Smooth muscle cell (in vitro differentiated cells): ENCODE data around the gene VWDE. TPM values are rescaled to one million over a fixed set of nuclear protein-coding genes. Genes with fewer than 3 reads are reported as not detected.

Source experiments
- DNase-seq: peaks from one replicate; lab custom pipeline; 2025; ENCODE audit not compliant: unreplicated experiment; lab: John Stamatoyannopoulos, UW
- H2AFZ ChIP-seq: fragments of 200-600 bp; sonication (generic); 2 replicates; pipeline ENCODE4 v1.6.0; 2016; ENCODE audit warnings: antibody characterized with exemption, low read depth, mild to moderate bottlenecking
- H3F3A ChIP-seq: fragments of 200-600 bp; sonication (generic); 2 replicates; pipeline ENCODE4 v1.6.0; 2017; ENCODE audit warnings: antibody characterized with exemption, low read depth
- H3K27ac ChIP-seq: fragments of 200-600 bp; sonication (generic); 2 replicates; pipeline ENCODE4 v1.5.1; 2016; ENCODE audit warnings: low read depth, mild to moderate bottlenecking
- H3K27me3 ChIP-seq: fragments of 200-600 bp; sonication (generic); 2 replicates; pipeline ENCODE4 v1.6.1; 2016; ENCODE audit warnings: low read depth, mild to moderate bottlenecking
- H3K36me3 ChIP-seq: fragments of 200-600 bp; sonication (generic); 2 replicates; pipeline ENCODE4 v1.5.1; 2016; ENCODE audit warnings: low read depth
- H3K4me1 ChIP-seq: fragments of 200-600 bp; sonication (generic); 2 replicates; pipeline ENCODE4 v1.5.1; 2016; ENCODE audit warnings: low read depth
- H3K4me2 ChIP-seq: fragments of 200-600 bp; sonication (generic); 2 replicates; pipeline ENCODE4 v1.6.0; 2016; ENCODE audit warnings: mild to moderate bottlenecking
- H3K4me3 ChIP-seq: fragments of 200-600 bp; sonication (generic); 2 replicates; pipeline ENCODE4 v1.5.1; 2016; ENCODE audit warnings: mild to moderate bottlenecking
- H3K79me2 ChIP-seq: fragments of 200-600 bp; sonication (generic); 2 replicates; pipeline ENCODE4 v1.6.0; 2016; ENCODE audit warnings: low read depth, mild to moderate bottlenecking
- H3K9ac ChIP-seq: fragments of 200-600 bp; sonication (generic); 2 replicates; pipeline ENCODE4 v1.6.0; 2016; ENCODE audit warnings: low read depth
- H3K9me3 ChIP-seq: fragments of 200-600 bp; sonication (generic); replicated peaks from 2 replicates; pipeline ENCODE4 v1.5.1; 2016; ENCODE audit warnings: low read depth
- H4K20me1 ChIP-seq: fragments of 200-600 bp; sonication (generic); 2 replicates; pipeline ENCODE4 v1.6.0; 2016; ENCODE audit warnings: low read depth
- CTCF ChIP-seq: fragments of 200-600 bp; sonication (generic); IDR thresholded peaks from 2 replicates; pipeline ENCODE4 v1.5.1; 2017; ENCODE audit warnings: borderline replicate concordance, mild to moderate bottlenecking, antibody characterized with exemption; ENCODE audit not compliant: insufficient read depth, poor library complexity, severe bottlenecking
- WGBS: methylation state at CpG from one replicate; pipeline ENCODE4 v1.1.7; 2016; ENCODE audit warnings: low lambda C conversion rate; 5-methylcytosine and 5-hydroxymethylcytosine counted together
- polyA plus RNA-seq: library from polyadenylated mRNA; unstranded; fragments of >200 nt; fragmentation: Nextera tagmentation; extraction: Ambion mirVana; gene quantifications from 2 replicates; pipeline ENCODE4 v1.2.1, GENCODE V29; 2016
- total RNA-seq: library from RNA; depleted of rRNA; stranded (reverse); fragments of >200 nt; gene quantifications from 2 replicates; pipeline ENCODE4 v1.2.3, GENCODE V29; 2014

VWDE gene
- total and polyA plus RNA-seq, 2 experiments from 2014 or later, result 0.49 TPM; not detected in 1

DNA sequence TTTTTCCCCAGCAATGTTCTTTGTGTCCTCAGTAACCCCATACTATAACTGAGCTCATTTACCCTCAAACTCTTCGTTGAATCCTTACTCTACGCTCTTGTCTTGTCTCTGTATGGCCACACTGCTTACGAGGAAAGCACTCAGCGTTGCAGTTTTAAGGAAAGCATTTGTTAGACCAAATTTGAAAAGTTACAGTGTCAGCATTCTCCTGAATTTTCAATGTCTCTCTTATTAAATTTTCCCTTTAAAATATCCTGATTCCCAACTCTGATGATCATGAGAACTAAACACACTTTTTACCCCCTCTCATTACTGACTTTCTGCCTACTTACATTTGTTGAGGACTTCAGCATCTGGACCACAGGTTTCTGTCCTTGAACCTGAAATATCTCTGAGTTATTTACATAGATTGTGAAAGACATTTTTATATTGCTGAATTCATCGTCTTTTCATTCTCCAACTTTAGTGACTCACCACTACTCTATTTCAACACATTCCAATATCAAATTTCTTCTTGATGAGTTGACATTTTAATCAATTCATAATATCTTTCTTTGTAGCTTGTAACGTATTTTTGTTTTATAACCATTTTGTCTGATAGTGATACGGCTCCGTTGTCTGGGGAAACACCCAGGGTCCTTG, 19.8 kb upstream of the VWDE start:
- Histone ChIP-seq H2AFZ (no peak overlapping the region), H3K79me2 (no peaks in the 10 kb centered on the region), H3K36me3 (no peaks in the 10 kb centered on the region), H3K4me3 (no peak overlapping the region), H3K9me3 (no peaks in the 10 kb centered on the region), H3K4me2 (no peak overlapping the region), H3K27me3 (peaks cover 27% of the 10 kb centered on the region), H3K9ac (no peak overlapping the region), H4K20me1 (no peaks in the 10 kb centered on the region), H3K27ac (no peak overlapping the region), H3K4me1 (no peaks in the 10 kb centered on the region), H3F3A (no peaks in the 10 kb centered on the region)
- WGBS, result 62% methylated on average over 8 of the region's 8 CpGs
- no peak for TF ChIP-seq CTCF
- no peak for DNase-seq

DNA sequence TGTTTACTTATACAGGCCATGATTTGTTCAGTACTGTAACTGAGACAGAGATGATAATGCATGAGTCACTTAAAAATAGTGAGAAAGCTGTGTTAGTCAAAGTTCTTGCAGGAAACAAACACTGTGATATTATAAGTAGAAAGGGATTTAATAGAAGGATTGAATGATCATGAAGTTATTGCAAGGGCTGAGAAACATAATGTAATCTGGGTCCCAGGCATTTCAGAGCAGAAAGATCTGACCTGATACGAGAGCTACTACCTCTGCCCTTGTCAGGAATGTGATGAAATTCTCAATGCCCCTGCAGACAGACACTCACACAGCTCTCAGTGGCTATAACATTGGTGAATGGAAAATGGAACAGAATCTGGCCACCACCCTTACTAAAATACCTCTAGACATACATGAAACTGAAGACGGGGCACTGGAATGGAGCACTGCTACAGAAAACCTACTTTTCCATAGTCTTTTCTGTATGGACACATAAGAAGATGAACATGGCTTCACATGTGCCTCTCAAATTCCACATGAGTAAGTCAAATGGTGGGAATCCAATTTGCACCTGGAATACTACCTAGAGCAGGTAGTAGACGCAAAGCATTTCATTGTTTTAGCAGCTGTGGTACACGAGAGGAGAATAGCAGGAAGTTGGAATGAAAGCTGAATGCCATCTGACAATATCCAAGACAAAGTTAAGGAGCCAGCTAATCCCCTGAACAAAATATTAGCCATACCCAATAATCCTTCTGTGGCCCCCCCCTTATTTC, 19.1 kb upstream of the VWDE start:
- DNase-seq, result no peak
- H4K20me1 ChIP-seq, result no peaks in the 10 kb centered on the region
- H3K9me3 ChIP-seq, result no peaks in the 10 kb centered on the region
- no peak for TF ChIP-seq CTCF
- no peaks in the 10 kb centered on the region for H3F3A ChIP-seq
- H3K36me3 ChIP-seq, result no peaks in the 10 kb centered on the region
- H2AFZ ChIP-seq, result no peak overlapping the region
- H3K9ac ChIP-seq, result no peak overlapping the region
- no peaks in the 10 kb centered on the region for H3K4me1 ChIP-seq
- no peak overlapping the region for H3K4me3 ChIP-seq
- no peak overlapping the region for H3K4me2 ChIP-seq
- no peak overlapping the region for H3K27ac ChIP-seq
- H3K27me3 ChIP-seq, result peaks cover 34% of the 10 kb centered on the region
- 76% methylated on average over 4 of the region's 4 CpGs for WGBS
- no peaks in the 10 kb centered on the region for H3K79me2 ChIP-seq

DNA sequence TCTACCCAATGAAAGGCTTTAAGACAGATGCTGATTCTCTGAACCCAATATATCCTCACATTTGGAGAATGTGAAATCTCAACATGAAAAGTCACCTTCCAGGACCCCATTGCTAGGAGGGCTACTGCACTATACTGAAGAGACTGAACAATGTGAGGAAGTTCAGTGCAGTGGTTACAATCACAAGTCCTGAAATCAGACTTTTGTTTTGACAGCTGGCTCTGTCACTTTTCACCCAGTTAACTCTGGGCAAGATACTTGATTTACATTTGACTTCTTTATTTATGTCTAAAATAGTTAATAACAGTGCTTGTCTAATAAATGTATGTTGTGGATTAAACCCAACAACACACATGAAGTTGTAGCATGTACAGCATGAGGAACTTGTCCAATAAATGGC, 14.8 kb upstream of the VWDE start:
- H3K4me2 ChIP-seq, result no peak overlapping the region
- peaks cover 41% of the 10 kb centered on the region for H3K27me3 ChIP-seq
- TF ChIP-seq CTCF, result no peak
- no peaks in the 10 kb centered on the region for H3K9me3 ChIP-seq
- no peak overlapping the region for H3K4me3 ChIP-seq
- no peak for DNase-seq
- no peak overlapping the region for H3K9ac ChIP-seq
- H2AFZ ChIP-seq, result no peak overlapping the region
- peaks cover under 1% of the 10 kb centered on the region for H3F3A ChIP-seq
- H3K27ac ChIP-seq, result no peak overlapping the region
- H4K20me1 ChIP-seq, result no peaks in the 10 kb centered on the region
- H3K36me3 ChIP-seq, result no peaks in the 10 kb centered on the region
- H3K4me1 ChIP-seq, result no peaks in the 10 kb centered on the region
- H3K79me2 ChIP-seq, result no peaks in the 10 kb centered on the region

GRCh38 chr7:12415072-12415471, 11.4 kb upstream of the VWDE start:
- no peaks in the 10 kb centered on the region for H4K20me1 ChIP-seq
- H3K79me2 ChIP-seq, result no peaks in the 10 kb centered on the region
- no peak for TF ChIP-seq CTCF
- H3F3A ChIP-seq, result peaks cover 6% of the 10 kb centered on the region
- H3K36me3 ChIP-seq, result no peaks in the 10 kb centered on the region
- H3K27me3 ChIP-seq, result peaks cover 51% of the 10 kb centered on the region
- H3K9me3 ChIP-seq, result no peaks in the 10 kb centered on the region
- H3K4me1 ChIP-seq, result no peaks in the 10 kb centered on the region
- no peak overlapping the region for H3K4me3 ChIP-seq
- DNase-seq, result no peak
- H2AFZ ChIP-seq, result no peak overlapping the region
- H3K4me2 ChIP-seq, result no peak overlapping the region
- H3K9ac ChIP-seq, result no peak overlapping the region
- H3K27ac ChIP-seq, result no peak overlapping the region
